Dedifferentiated amniotic fluid mesenchymal stem cell (primary cell): ENCODE results near the gene EEFSEC.

ENCODE experiments used
- DNase-seq: peaks from one replicate; pipeline ENCODE4 v3.0.0-alpha.2; 2016; ENCODE audit errors: extremely low spot score

The EEFSEC gene

GRCh38 chr3:128153156-128154041 lies at the start of gene EEFSEC:
Gene EEFSEC (plus strand): TSS chr3:128153481. CDS start chr3:128153508, 27 bp downstream.
- DNase-seq = peak; percentile 55

GRCh38 chr3:128107834-128108233 lies 45.4 kb upstream of the EEFSEC start:
- no peak for DNase-seq

GRCh38 chr3:128111147-128111546 lies 42.1 kb upstream of the EEFSEC start:
- no peak for DNase-seq

GRCh38 chr3:128112357-128112968 lies 40.8 kb upstream of the EEFSEC start:
- DNase-seq = peak; percentile 84

- no peak for DNase-seq
Observed at GRCh38 chr3:128113817-128114794, 39.2 kb upstream of the EEFSEC start.

GRCh38 chr3:128122013-128122412 lies 31.3 kb upstream of the EEFSEC start:
- DNase-seq = no peak

- DNase-seq = no peak
Observed at GRCh38 chr3:128123156-128123537, 30.1 kb upstream of the EEFSEC start.

- peak; percentile 98 for DNase-seq
Observed at GRCh38 chr3:128123538-128124368, 29.5 kb upstream of the EEFSEC start, which contains the start of gene RUVBL1. Gene RUVBL1 (minus strand): TSS chr3:128123812. CDS start chr3:128123724, 88 bp downstream.

- DNase-seq = no peak
Observed at GRCh38 chr3:128127236-128127635, 26.0 kb upstream of the EEFSEC start.

- DNase-seq = no peak
Observed at GRCh38 chr3:128128251-128128650, 25.0 kb upstream of the EEFSEC start.

GRCh38 chr3:128131897-128132646 lies 21.2 kb upstream of the EEFSEC start:
- DNase-seq = no peak

- DNase-seq = no peak
Observed at GRCh38 chr3:128133273-128133883, 19.9 kb upstream of the EEFSEC start.

GRCh38 chr3:128143496-128143895 lies 9.8 kb upstream of the EEFSEC start:
- no peak for DNase-seq

GRCh38 chr3:128144512-128145187 lies 8.6 kb upstream of the EEFSEC start:
- DNase-seq = no peak

- no peak for DNase-seq
Observed at GRCh38 chr3:128145279-128145678, 8.0 kb upstream of the EEFSEC start.

GRCh38 chr3:128146201-128146600 lies 7.1 kb upstream of the EEFSEC start:
- DNase-seq = no peak

- DNase-seq = no peak
Observed at GRCh38 chr3:128149650-128150049, 3.6 kb upstream of the EEFSEC start.

GRCh38 chr3:128151758-128152274 lies 1.5 kb upstream of the EEFSEC start:
- DNase-seq = no peak
